Activated B cell treated with CpG ODN at 0.5 μM for 24 hours (primary cell): Measurements from ENCODE around the gene IL12RB1. TPM values are rescaled to one million over a fixed set of nuclear protein-coding genes. Genes with fewer than 3 reads are reported as not detected.
A peak's percentile ranks its signal among the peaks of the same experiment; 100 is the strongest.

Experiments
- ATAC-seq: fragments of 200-7000 bp; cut with Tn5 transposase; one replicate; pipeline ENCODE4 v1.10.0; 2021; ENCODE audit warnings: low read depth, mild to moderate bottlenecking, moderate library complexity
- CTCF ChIA-PET: fragments of 350-600 bp; sonication (Branson Sonifier 250); formaldehyde crosslinking; loops from one replicate; lab custom pipeline; 2021; ENCODE audit warnings: antibody characterized with exemption; lab: Charles Lee
- POLR2A ChIA-PET: fragments of 350-600 bp; sonication (Branson Sonifier 250); formaldehyde crosslinking; loops from one replicate; lab custom pipeline; 2021; ENCODE audit warnings: antibody characterized with exemption; lab: Charles Lee
- DNase-seq: peaks from one replicate; pipeline ENCODE4 v3.0.0; 2022
- H3K27ac Mint-ChIP-seq: one replicate; pipeline ENCODE4 v1.8.0; 2020; ENCODE audit warnings: mixed read lengths
- H3K27me3 Mint-ChIP-seq: one replicate; pipeline ENCODE4 v1.8.0; 2021; ENCODE audit warnings: mixed read lengths
- H3K36me3 Mint-ChIP-seq: one replicate; pipeline ENCODE4 v1.8.0; 2021; ENCODE audit warnings: low read depth, mixed read lengths
- H3K4me1 Mint-ChIP-seq: one replicate; pipeline ENCODE4 v1.8.0; 2021; ENCODE audit warnings: mixed read lengths
- H3K4me3 Mint-ChIP-seq: one replicate; pipeline ENCODE4 v1.8.0; 2020; ENCODE audit warnings: mild to moderate bottlenecking, mixed read lengths
- H3K9me3 Mint-ChIP-seq: one replicate; pipeline ENCODE4 v1.8.0; 2020; ENCODE audit warnings: mixed read lengths
- CTCF ChIP-seq: fragments of 200-600 bp; IDR thresholded peaks from one replicate; pipeline ENCODE4 v1.8.0; 2022; ENCODE audit warnings: antibody characterized with exemption, mild to moderate bottlenecking
- intact Hi-C: fragments of 100-400 bp; cut with micrococcal nuclease; formaldehyde crosslinking; loops from one replicate; pipeline ENCODE4 v1.15.1; 2024
- total RNA-seq: library from RNA; stranded (reverse); gene quantifications from 2 replicates; pipeline ENCODE4 v1.2.3, GENCODE V29; 2022

Gene IL12RB1
- total RNA-seq, 1 donor from 2014 or later, result 20.9 TPM

GRCh38 chr19:18112989-18113478, 26.3 kb upstream of the IL12RB1 start:
- no peak overlapping the region for H3K4me3 Mint-ChIP-seq
- peak; percentile 48 for TF ChIP-seq CTCF
- H3K4me1 Mint-ChIP-seq, result peaks cover 45% of the 10 kb centered on the region
- intact Hi-C loops, result loop anchor here (1.0 to 2.0 kb wide), 4 partner anchors 14 to 138 kb away; no protein-coding TSS in a partner anchor
- no peak overlapping the region for H3K27ac Mint-ChIP-seq
- no peaks in the 10 kb centered on the region for H3K9me3 Mint-ChIP-seq
- no peaks in the 10 kb centered on the region for H3K27me3 Mint-ChIP-seq
- POLR2A ChIA-PET, result interaction anchor here (0.6 to 2.1 kb wide), 8 partner anchors 9 to 458 kb away, joined by 3 to 9 read pairs (median 6); partner anchors contain the start of genes CCDC124, IL12RB1, PIK3R2 and UBA52
- peaks cover 39% of the 10 kb centered on the region for H3K36me3 Mint-ChIP-seq
- CTCF ChIA-PET, result interaction anchor here (0.7 to 3.3 kb wide), 13 partner anchors 9 to 168 kb away, joined by 3 to 18 read pairs (median 3); partner anchors contain the start of genes ARRDC2, MPV17L2 and PIK3R2
- DNase-seq (peak; percentile 69), ATAC-seq (peak; percentile 23)

DNA sequence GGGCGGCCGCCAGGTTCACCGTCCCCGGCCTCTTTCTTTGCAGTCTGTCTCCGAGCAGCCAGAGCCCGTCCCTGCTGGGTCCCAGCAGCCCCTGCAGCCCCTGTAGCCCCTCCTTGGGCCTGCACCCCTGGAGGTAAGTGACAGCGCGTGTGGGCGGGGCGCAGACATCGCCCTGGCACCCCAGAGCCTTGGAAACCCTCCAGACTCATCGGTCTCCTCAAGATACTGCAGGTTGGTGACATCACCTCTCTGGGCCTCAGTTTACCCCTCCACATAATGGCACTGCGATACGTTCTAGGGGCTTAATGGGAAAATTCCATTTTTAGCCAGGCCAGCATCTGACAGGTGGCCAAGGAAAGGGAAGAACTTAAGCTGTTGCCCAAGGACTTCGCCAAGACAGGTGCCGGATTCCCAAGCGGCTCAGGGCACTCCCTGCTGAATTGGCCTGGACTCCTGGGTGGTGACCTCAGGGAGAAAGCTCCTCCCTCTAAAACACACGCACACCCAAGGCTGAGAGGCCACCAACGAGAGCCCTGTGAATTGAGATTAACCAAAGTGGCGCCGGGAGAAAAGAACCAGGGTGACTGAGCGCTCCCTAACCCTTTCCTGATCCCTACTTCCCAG, 24.0 kb upstream of the IL12RB1 start:
- Mint-ChIP-seq H3K36me3 (peaks cover 44% of the 10 kb centered on the region), H3K27ac (no peak overlapping the region)
- TF ChIP-seq CTCF, result no peak

GRCh38 chr19:18109733-18110608, 23.2 kb upstream of the IL12RB1 start:
- TF ChIP-seq CTCF, result no peak
- peaks cover 54% of the 10 kb centered on the region for H3K4me1 Mint-ChIP-seq
- ATAC-seq (peak; percentile 57), DNase-seq (peak; percentile 62)
- peak overlapping the region; percentile 83 for H3K27ac Mint-ChIP-seq
- H3K27me3 Mint-ChIP-seq, result no peaks in the 10 kb centered on the region
- intact Hi-C loops, result loop anchor here (10.0 kb wide), 1 partner anchor 305 kb away; the partner anchor contains the start of gene SSBP4
- CTCF ChIA-PET, result interaction anchor here (1.2 to 3.8 kb wide), 4 partner anchors 15 to 142 kb away, joined by 3 to 18 read pairs (median 4); partner anchors contain the start of gene IL12RB1
- peak overlapping the region; percentile 80 for H3K4me3 Mint-ChIP-seq
- peaks cover 37% of the 10 kb centered on the region for H3K36me3 Mint-ChIP-seq
- H3K9me3 Mint-ChIP-seq, result no peaks in the 10 kb centered on the region
- POLR2A ChIA-PET, result interaction anchor here (0.7 to 9.7 kb wide), 16 partner anchors 9 to 170 kb away, joined by 3 to 146 read pairs (median 5); partner anchors contain the start of genes ARRDC2, IFI30, IL12RB1 and MAST3

More for the DNA sequence above, 24.0 kb upstream of the IL12RB1 start:
- Mint-ChIP-seq H3K4me3 (peak overlapping the region; percentile 80), H3K4me1 (peaks cover 52% of the 10 kb centered on the region), H3K27me3 (no peaks in the 10 kb centered on the region), H3K9me3 (no peaks in the 10 kb centered on the region)
- ATAC-seq (no peak), DNase-seq (no peak)
- intact Hi-C loops, result no loop called here
- ChIA-PET CTCF (interaction anchor here (1.0 to 3.8 kb wide), 6 partner anchors 41 to 173 kb away, joined by 3 to 18 read pairs (median 5); partner anchors contain the start of gene PIK3R2), POLR2A (interaction anchor here (0.7 to 9.7 kb wide), 13 partner anchors 8 to 169 kb away, joined by 3 to 146 read pairs (median 5); partner anchors contain the start of genes ARRDC2, IFI30, IL12RB1 and MAST3)

GRCh38 chr19:18109341-18109732, 22.6 kb upstream of the IL12RB1 start:
- Mint-ChIP-seq H3K9me3 (no peaks in the 10 kb centered on the region), H3K27ac (peak overlapping the region; percentile 83), H3K4me3 (peak overlapping the region; percentile 78), H3K4me1 (peaks cover 61% of the 10 kb centered on the region), H3K36me3 (peaks cover 30% of the 10 kb centered on the region), H3K27me3 (no peaks in the 10 kb centered on the region)
- DNase-seq (peak; percentile 24), ATAC-seq (peak; percentile 2)
- ChIA-PET POLR2A (interaction anchor here (0.6 to 9.7 kb wide), 21 partner anchors 9 to 388 kb away, joined by 3 to 146 read pairs (median 5); partner anchors contain the start of genes ARRDC2, IL12RB1, MAST3 and MPV17L2), CTCF (interaction anchor here (1.2 to 3.8 kb wide), 4 partner anchors 15 to 143 kb away, joined by 3 to 18 read pairs (median 4); partner anchors contain the start of gene IL12RB1)
- intact Hi-C loops, result loop anchor here (10.0 kb wide), 1 partner anchor 305 kb away; the partner anchor contains the start of gene SSBP4
- TF ChIP-seq CTCF, result no peak
